Activated CD8-positive, alpha-beta memory T cell treated with anti-CD3 and anti-CD28 coated beads, Interleukin-2, amount 50 U/mL, for 24 hours (primary cell): ENCODE data around the gene RNGTT.
"Not testable (repeated sequence)": the region's sequence is repeated elsewhere in the genome, so short reads cannot be mapped to it uniquely, and the experiment has no call there.

Source experiments
- DNase-seq: peaks from one replicate; pipeline ENCODE4 v3.0.0-alpha.2; 2020; ENCODE audit errors: extremely low read depth

RNGTT gene

DNA sequence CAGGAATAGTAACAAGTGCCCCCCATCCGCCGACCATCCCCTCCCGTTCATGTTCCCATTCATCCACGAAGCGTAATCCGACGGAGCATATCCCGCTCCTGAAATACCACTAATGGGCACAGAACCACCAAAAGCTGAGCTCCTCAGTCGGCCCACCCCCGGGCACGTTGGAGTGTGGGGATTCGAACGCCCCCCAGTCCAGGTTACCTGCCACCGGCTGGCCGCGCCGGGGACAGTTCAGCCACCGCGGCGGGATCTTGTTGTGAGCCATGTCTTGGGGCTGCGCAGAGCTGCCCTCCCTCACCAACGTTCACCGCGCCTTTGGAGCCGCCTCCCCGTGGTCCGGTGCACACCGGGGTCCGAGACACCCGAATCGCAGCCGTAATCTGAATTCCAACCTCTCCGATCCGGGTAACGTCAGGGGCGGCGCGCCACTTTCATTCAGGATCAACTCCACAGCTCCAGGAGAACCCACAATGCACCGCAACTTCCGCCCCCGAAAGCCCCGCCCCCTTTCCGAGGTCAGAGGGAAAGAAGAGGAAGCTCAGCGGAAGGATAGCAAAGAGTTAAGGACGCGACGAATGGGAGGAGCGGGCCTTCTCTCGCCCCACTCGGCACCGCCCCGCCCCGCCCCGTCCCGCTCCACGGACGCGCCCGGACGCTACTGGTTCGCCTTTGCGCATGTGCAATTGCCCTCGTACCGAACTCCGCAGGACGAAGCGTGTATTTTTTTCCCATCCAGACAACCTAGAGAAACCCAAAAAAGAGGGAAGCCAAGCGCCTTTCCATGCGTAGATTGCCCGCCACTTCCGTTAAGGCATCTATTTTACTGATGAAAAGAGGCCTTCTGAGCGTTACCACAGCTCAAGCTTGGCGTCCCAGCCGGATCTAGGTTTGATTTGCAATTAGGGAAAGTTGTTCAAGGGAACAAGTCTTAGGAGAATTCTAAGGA lies at the start of gene RNGTT:
RNGTT (minus strand) TSS at position 480 of the 952 bp plus-strand sequence; CDS start at position 271, 209 bp downstream.
- peak; percentile 94 for DNase-seq

GRCh38 chr6:89011436-89011835 lies 48.0 kb upstream of the RNGTT start:
- DNase-seq = no peak

DNA sequence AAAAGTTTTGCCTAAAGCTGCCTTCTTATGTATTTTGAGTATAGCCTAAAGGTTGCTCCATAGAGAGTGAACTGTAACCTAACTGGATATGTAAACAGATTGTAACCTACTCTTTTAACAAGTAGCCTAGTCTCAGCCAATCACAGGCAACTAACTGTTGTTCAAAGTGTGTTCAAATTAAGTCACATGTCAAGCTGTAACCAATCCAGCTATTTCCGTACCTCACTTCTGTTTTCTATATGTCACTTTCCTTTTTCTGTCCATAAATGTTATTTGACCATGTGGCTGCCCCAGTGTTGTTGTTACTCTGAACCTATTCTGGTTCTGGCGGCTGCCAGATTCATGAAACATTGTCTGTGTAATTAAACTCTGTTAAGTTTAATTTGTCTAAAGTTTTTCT lies 47.4 kb upstream of the RNGTT start:
- DNase-seq = no peak

GRCh38 chr6:89009624-89010059 lies 46.2 kb upstream of the RNGTT start:
- DNase-seq = no peak

DNA sequence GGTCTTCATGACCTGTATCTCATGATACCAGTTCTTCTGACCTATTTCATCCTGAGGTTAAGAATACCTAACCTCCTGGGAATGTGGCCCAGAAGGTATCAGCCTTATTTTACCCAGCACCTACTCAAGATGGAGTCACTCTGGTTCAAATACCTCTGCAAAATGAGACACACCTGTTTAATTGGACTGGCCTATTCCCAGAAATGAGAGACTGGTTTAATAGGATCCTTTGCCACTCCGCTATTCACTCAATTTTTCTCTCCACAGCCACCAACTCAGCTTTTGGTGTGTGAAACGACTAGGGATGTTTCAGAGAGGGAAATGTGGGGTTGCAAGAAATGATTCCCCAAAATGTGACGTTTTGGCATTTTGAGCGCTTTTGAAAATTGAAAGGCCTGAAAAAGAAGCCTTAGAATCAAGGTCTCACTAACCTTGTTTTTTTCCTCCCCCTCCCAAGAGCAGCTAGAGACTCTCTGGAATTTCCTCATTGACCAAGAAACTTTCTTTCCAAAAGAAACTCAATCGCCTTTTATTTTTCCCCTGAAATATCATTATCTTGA lies 45.5 kb upstream of the RNGTT start:
- DNase-seq = no peak

- no peak for DNase-seq
Measured at GRCh38 chr6:89008001-89008814, 44.8 kb upstream of the RNGTT start.

DNA sequence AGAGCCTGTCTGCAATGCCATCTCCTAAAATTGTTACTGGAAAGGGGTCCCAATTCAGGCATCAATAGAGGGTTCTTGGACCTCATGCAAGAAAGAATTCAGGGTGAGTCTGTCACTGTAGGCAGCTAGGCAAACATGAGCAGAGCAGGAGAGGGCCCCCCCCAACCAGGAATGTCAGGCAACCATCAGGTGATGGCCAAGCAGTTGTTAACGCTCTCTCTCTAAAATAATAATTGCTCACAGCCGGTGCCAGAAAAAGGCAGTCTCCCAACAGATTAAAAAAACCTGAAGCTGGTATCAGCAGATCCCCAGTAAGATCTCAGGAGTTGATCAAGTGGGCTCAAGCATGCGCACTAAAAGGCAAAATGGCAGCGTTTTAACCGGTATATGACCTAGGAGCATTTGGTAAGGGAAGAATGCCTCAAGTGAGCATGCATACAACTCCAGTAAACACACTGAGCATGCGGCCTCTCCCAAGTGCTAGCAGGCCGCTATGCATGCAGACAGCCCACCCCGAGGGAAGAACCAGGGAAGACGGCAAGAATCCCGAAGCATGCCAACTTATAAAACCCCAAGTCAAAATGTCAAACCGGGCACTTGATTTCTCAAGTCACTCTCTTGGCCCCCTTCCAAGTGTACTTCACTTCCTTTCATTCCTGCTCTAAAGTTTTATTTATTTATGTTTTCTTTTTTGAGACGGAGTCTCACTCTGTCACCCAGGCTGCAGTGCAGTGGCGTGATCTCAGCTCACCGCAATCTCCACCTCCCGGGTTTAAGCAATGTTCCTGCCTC lies 44.0 kb upstream of the RNGTT start:
- DNase-seq = no peak

DNA sequence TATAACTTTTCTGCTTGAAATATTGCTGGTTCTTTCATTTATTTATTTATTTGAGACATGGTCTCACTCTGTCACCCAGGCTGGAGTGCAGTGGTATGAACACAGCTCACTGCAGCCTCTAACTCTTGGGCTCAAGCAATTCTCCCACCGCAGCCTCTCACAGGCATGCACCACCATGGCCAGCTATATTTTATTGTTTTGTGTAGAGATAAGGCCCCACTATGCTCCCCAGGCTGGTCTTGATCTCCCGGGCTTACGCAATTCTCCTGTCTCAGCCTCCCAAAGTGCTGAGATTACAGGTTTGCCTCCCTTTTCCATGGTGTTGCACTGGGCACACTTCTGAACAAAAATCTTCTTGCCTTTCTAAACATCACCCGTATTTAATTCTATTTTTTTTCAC lies 39.1 kb upstream of the RNGTT start:
- DNase-seq = no peak

GRCh38 chr6:88997327-88997726 lies 33.9 kb upstream of the RNGTT start:
- no peak for DNase-seq

GRCh38 chr6:88992741-88993552 lies 29.5 kb upstream of the RNGTT start:
- DNase-seq = no peak

DNA sequence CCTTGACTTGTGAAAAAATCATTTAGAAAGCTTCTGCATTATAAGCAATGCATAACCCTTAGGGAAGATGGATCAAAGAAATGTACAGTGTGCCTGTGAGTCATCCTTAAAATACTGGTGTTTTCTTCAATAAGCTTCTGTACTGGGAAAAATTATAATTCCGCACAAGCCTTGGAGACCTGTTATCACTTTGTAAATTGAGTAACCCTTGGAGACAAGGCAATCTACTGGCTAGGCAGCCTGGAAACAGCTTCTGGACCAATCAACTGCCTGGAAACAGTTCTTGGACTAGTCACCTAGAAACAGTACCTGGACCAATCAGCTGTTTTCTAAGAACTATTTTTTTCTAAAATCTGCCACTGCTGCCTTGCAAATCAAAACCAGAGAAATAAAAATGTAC lies 25.8 kb upstream of the RNGTT start:
- DNase-seq = no peak

GRCh38 chr6:88987922-88988321 lies 24.5 kb upstream of the RNGTT start:
- no peak for DNase-seq

- DNase-seq = no peak
Measured at GRCh38 chr6:88985901-88986300, 22.5 kb upstream of the RNGTT start.

DNA sequence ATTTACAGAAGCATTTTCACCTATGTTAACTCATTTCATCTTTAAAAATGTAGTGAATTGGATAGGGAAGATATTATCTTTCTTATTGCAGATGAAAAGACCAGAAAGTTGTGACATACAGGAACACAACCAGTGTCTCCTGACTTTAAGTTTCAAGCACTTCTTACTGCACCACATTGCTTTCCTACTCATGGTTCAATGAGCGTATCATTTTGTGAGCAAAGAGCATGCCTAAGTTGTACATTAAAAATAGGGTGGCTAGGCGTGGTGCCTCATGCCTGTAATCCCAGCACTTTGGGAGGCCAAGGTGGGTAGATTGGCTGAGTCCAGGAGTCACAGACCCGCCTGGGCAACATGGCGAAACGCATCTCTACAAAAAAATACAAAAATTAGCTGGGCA lies 21.2 kb upstream of the RNGTT start:
- no peak for DNase-seq

DNA sequence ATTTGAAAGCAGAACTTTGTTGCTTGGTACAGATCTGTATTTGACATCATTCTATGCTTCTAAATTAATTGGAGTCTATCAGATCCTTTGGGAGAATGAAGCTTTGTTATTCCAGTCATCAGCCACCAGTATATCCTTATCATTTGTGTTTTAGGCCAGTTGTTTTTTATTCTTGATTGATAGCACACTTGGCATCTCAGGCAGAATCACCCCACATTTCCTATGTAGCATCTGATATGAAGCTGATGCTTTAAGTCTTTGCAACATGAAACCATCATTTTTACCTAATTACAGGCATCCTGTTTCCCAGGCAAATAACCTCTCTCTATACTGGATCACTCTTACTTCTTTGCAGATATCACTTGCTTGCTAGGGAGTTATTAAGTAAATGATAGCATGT lies 20.7 kb upstream of the RNGTT start:
- no peak for DNase-seq

DNA sequence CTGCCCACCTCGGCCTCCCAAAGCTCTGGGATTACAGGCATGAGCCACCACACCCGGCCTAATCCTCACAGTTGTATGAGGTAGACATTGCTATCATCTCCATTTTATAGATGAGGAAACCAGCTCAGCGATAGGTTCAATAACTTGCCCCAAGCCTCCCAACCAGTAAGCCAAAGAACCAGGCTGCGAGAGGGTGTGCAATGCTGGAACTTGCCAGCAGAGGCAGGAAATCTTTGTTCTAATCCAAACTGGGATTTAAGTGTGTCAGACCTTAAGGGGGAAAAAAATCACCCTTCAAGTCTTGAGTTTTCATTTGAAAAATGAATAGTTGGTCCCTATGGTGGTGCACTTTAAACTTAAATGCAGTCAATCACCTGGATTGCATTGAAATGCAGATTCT lies 20.1 kb upstream of the RNGTT start:
- no peak for DNase-seq

- not testable (repeated sequence) for DNase-seq
Measured at GRCh38 chr6:88983129-88983528, 19.7 kb upstream of the RNGTT start.

DNA sequence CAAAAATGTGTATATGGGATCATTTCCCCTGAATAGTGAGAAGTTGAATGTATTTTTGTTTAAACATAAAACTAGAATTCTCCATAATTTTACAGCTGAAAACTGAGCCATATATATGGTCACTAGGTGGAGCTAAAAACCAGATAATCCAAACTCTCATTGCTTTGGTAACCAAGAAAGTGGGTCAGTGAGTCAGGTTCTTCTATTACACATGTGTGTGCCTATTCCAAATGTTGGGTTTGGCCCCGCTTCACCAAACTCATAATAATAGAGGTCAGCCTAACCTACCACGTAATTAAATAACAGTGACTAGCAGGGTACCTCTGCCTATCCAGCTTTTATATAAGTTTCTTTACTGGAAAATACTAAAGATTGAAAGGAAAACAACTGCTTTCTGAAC lies 19.3 kb upstream of the RNGTT start:
- no peak for DNase-seq

GRCh38 chr6:88975369-88975768 lies 12.0 kb upstream of the RNGTT start:
- DNase-seq = no peak

DNA sequence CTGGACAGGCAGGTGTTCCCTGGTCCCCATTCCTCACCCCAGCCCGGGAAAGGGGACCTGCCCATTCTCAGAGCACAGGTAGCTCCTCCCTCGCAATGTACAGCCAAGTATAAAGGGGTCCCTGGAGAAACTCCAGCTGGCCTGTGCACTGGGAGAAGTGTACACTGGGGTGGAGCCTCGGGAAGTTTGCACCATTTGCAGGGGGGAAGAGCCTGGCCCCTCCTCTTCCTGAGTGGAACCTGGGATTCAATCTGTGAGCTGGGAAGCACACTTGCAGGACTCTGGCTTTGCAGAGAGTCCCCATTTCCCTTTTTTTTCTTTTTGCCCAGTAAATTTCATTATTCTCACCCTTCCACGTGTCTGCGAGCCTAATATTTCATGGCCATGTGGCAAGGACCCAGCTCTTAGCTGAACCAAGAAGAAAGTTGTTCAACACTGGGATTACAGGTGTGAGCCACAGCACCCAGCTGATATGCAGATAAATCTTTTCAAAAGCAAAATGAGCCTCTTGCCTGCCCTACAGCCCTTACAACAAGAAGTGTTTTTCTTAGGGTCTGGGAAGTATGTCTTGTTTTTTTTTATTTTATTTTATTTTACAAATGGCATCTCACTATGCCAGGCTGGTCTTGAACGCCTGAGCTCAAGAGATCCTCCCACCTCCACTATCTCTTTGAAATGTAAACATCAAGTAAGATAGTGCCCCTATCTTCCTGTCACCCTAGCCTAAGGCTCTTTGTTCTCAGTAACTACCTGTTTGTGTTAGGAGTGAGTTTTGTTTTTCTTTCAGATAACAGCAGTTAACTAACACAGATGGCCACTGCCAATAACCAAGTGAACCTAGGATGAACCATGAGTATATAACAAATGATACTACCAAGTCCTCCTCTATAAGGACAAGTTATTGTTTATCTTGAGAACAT lies 9.3 kb upstream of the RNGTT start:
- DNase-seq = no peak
